Fibroblast of lung (primary cell): ENCODE data around the gene STAG3. TPM values are rescaled to one million over a fixed set of nuclear protein-coding genes. Genes with fewer than 3 reads are reported as not detected.

ENCODE experiments used
- DNase-seq, 2 donors: peaks; one replicate each; pipeline versions ENCODE4 v3.0.0 to v3.0.0-alpha.2; 2010; ENCODE audit warnings: low read depth in 2 of 2
- H2AFZ ChIP-seq: 2 replicates; pipeline ENCODE4 v1.5.1; 2012; ENCODE audit warnings: low read length, control low read depth, inconsistent platforms
- H3K27ac ChIP-seq: 2 replicates; pipeline ENCODE4 v1.5.1; 2011; ENCODE audit warnings: low read length, control low read depth; ENCODE audit not compliant: insufficient read depth
- H3K27me3 ChIP-seq: 2 replicates; pipeline ENCODE4 v1.5.1; 2011; ENCODE audit warnings: mild to moderate bottlenecking, low read length; ENCODE audit not compliant: control insufficient read depth, insufficient read depth
- H3K36me3 ChIP-seq: 2 replicates; pipeline ENCODE4 v1.5.1; 2011; ENCODE audit warnings: low read length; ENCODE audit not compliant: control insufficient read depth, insufficient read depth
- H3K4me1 ChIP-seq: 2 replicates; pipeline ENCODE4 v1.5.1; 2011; ENCODE audit warnings: low read length; ENCODE audit not compliant: control insufficient read depth, insufficient read depth; ENCODE audit errors: extremely low read depth
- H3K4me2 ChIP-seq: 2 replicates; pipeline ENCODE4 v1.5.1; 2011; ENCODE audit warnings: low read length, control low read depth; ENCODE audit not compliant: insufficient read depth; ENCODE audit errors: extremely low read depth
- H3K4me3 ChIP-seq, 4 experiments: fragments of 200-600 bp in 1 of 4; sonication (generic) in 1 of 4; replicated peaks in 1 of 4; 2 replicates each; pipeline ENCODE4 v1.5.1; 2011 to 2016; ENCODE audit warnings: low read length in 4 of 4, low read depth in 3 of 4, mild to moderate bottlenecking in 3 of 4, control low read depth in 2 of 4, inconsistent platforms in 1 of 4, mixed read lengths in 1 of 4; ENCODE audit not compliant: insufficient read depth in 1 of 4; ENCODE audit errors: control extremely low read depth in 1 of 4
- H3K79me2 ChIP-seq: 2 replicates; pipeline ENCODE4 v1.5.1; 2012; ENCODE audit warnings: mild to moderate bottlenecking, low read length, inconsistent platforms; ENCODE audit not compliant: control insufficient read depth, insufficient read depth
- H3K9ac ChIP-seq: 2 replicates; pipeline ENCODE4 v1.5.1; 2011; ENCODE audit warnings: mild to moderate bottlenecking, low read length, control low read depth; ENCODE audit not compliant: insufficient read depth
- H3K9me3 ChIP-seq: 2 replicates; pipeline ENCODE4 v1.5.1; 2012; ENCODE audit warnings: low read depth, low read length; ENCODE audit not compliant: control insufficient read depth, insufficient read depth
- H4K20me1 ChIP-seq: 2 replicates; pipeline ENCODE4 v1.5.1; 2011; ENCODE audit warnings: low read length; ENCODE audit not compliant: control insufficient read depth, insufficient read depth; ENCODE audit errors: extremely low read depth
- CTCF ChIP-seq, 2 donors: IDR thresholded peaks in 1 of 2; conservative IDR thresholded peaks in 1 of 2; 1 replicate in 1 of 2; 2 replicates in 1 of 2; pipeline ENCODE4 v1.5.1; 2011 to 2012; ENCODE audit warnings: low read length in 2 of 2, control low read depth in 1 of 2, inconsistent platforms in 1 of 2, low read depth in 1 of 2, mild to moderate bottlenecking in 1 of 2
- EZH2 ChIP-seq: IDR thresholded peaks from 2 replicates; pipeline ENCODE4 v1.5.1; 2012; ENCODE audit warnings: low read length, control low read depth, mild to moderate bottlenecking; ENCODE audit errors: missing control alignments
- polyA plus RNA-seq, 2 donors: library from polyadenylated mRNA; depleted of rRNA in 1 of 2; stranded (reverse) in 1 of 2; unstranded in 1 of 2; fragments of >200 nt; gene quantifications; 2 replicates each; pipeline ENCODE4 v1.2.1, GENCODE V29; 2011 to 2012; ENCODE audit warnings: missing spikeins in 1 of 2
- total RNA-seq: library from RNA; depleted of rRNA; stranded (reverse); fragments of >200 nt; gene quantifications from 2 replicates; pipeline ENCODE4 v1.2.1, GENCODE V29; 2014

The STAG3 gene
- total and polyA plus RNA-seq, 2 donors (not counting 1 experiment from before 2014, with no cell fraction given) = 0.27 to 0.50 TPM

GRCh38 chr7:100171087-100171681 lies 6.5 kb upstream of the STAG3 start:
- no peak for TF ChIP-seq EZH2
- TF ChIP-seq CTCF (conservative IDR thresholded peaks at IDR 0.05 in 1 of 2, IDR thresholded peaks at IDR 0.05 in 1 of 2; ENCODE audit: low read depth in 1 of 2, low read length in 2 of 2) = no peak
- Histone ChIP-seq H3K4me1 (peaks cover 4% of the 10 kb centered on the region), H4K20me1 (no peaks in the 10 kb centered on the region), H3K79me2 (no peaks in the 10 kb centered on the region), H3K9ac (no peak overlapping the region), H3K9me3 (no peaks in the 10 kb centered on the region), H3K4me3 (no peak overlapping the region), H2AFZ (no peak overlapping the region), H3K27ac (no peak overlapping the region), H3K36me3 (no peaks in the 10 kb centered on the region), H3K27me3 (no peaks in the 10 kb centered on the region), H3K4me2 (no peak overlapping the region)
- DNase-seq = no peak

- H3K79me2 ChIP-seq = no peaks in the 10 kb centered on the region
- no peak for TF ChIP-seq CTCF (conservative IDR thresholded peaks at IDR 0.05 in 1 of 2, IDR thresholded peaks at IDR 0.05 in 1 of 2; ENCODE audit: low read depth in 1 of 2, low read length in 2 of 2)
- no peaks in the 10 kb centered on the region for H3K27me3 ChIP-seq
- H3K9me3 ChIP-seq = no peaks in the 10 kb centered on the region
- DNase-seq = no peak
- H3K4me1 ChIP-seq = peaks cover 4% of the 10 kb centered on the region
- no peak overlapping the region for H2AFZ ChIP-seq
- no peak overlapping the region for H3K27ac ChIP-seq
- no peaks in the 10 kb centered on the region for H3K36me3 ChIP-seq
- H4K20me1 ChIP-seq = no peaks in the 10 kb centered on the region
- H3K4me3 ChIP-seq = no peak overlapping the region
- no peak overlapping the region for H3K9ac ChIP-seq
- no peak overlapping the region for H3K4me2 ChIP-seq
Observed at GRCh38 chr7:100171840-100172239, 5.9 kb upstream of the STAG3 start.

- Histone ChIP-seq H3K4me2 (no peak overlapping the region), H3K4me1 (no peaks in the 10 kb centered on the region), H3K9ac (no peak overlapping the region), H3K27me3 (no peaks in the 10 kb centered on the region), H3K36me3 (no peaks in the 10 kb centered on the region), H4K20me1 (no peaks in the 10 kb centered on the region), H3K79me2 (no peaks in the 10 kb centered on the region), H3K9me3 (no peaks in the 10 kb centered on the region), H2AFZ (no peak overlapping the region), H3K4me3 (no peak overlapping the region), H3K27ac (no peak overlapping the region)
- no peak for DNase-seq
- TF ChIP-seq EZH2 (no peak), CTCF (conservative IDR thresholded peaks at IDR 0.05 in 1 of 2, IDR thresholded peaks at IDR 0.05 in 1 of 2; ENCODE audit: low read depth in 1 of 2, low read length in 2 of 2) (no peak)
Observed at GRCh38 chr7:100173806-100174495, 3.8 kb upstream of the STAG3 start.
